ENCODE measurements around the gene SHANK1.

GRCh38 chr19:50633973-50634372, 85.6 kb downstream of the SHANK1 start:
- TF ChIP-seq POLR2A (IDR thresholded peaks at IDR 0.05) (no peak), CTCF (IDR thresholded peaks at IDR 0.05) (no peak)
